IPS-18c (cell line): ENCODE results near the gene GNAS.

Experiments
- H3K4me3 ChIP-seq: 2 replicates; pipeline ENCODE4 v1.7.0; 2013; ENCODE audit warnings: low read depth, mild to moderate bottlenecking, low read length, moderate library complexity; ENCODE audit not compliant: insufficient read depth
- H3K9me3 ChIP-seq: one replicate; pipeline ENCODE4 v1.6.1; 2013; ENCODE audit warnings: mild to moderate bottlenecking, low read length, moderate library complexity; ENCODE audit not compliant: control insufficient read depth, insufficient read depth

GNAS gene

DNA sequence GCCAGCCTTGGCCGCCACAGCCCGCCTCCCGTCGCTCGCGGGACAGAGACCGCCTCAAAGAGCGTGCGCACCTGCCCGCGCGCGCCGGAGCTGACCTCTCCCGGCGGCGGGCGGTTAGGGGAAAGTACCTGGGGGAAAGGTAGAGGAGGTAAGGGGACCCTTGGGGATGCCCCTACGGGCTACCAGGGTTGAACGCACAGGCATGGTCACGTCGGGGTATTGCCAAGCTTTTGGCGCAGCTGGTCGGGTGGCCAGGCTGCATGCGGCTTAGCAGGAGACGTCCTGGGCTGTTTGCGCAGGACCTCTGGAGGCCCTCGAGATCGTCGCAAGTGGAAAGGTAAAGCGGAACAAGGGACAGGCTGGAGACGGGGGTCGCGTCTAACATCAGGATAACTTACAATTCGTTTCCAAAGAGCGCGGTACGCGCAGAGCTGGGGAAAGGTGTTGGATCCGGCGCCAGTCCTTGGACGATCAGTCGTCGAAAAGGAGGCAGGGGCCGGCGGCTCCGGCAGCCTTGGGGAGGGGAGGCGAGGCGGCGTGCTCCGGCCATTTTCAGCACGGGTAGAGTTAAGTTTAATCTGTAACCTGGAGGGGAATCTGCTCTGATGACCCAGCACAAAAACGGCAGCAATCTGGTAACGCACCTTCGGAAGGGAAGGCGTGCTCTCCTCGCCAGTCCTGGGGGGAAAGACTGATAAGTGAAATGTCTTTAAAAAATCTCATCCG, 10.8 kb upstream of the GNAS start:
- H3K4me3 ChIP-seq, result peak overlapping the region; percentile 50
- no peaks in the 10 kb centered on the region for H3K9me3 ChIP-seq

DNA sequence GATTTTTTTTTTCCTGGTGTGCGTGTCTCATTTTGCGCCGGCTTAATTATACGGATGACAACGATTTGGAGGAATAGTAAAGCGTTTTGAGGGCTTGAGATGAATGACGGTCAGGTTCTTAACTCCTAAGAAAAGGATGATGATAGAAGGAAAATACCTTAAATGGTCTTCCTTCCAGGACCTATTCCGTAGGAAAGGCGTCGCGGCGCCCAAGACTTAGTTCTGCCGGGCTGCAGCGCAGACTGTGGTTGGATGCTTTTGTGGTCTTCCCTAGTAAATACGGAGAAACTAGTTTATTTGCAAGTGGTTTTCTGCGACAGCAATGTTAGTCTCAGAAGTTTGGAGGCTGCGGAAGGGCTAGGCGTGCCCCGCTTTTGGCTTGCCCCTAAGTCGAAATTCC, 10.2 kb upstream of the GNAS start:
- H3K9me3 ChIP-seq, result no peaks in the 10 kb centered on the region
- H3K4me3 ChIP-seq, result peak overlapping the region; percentile 50

DNA sequence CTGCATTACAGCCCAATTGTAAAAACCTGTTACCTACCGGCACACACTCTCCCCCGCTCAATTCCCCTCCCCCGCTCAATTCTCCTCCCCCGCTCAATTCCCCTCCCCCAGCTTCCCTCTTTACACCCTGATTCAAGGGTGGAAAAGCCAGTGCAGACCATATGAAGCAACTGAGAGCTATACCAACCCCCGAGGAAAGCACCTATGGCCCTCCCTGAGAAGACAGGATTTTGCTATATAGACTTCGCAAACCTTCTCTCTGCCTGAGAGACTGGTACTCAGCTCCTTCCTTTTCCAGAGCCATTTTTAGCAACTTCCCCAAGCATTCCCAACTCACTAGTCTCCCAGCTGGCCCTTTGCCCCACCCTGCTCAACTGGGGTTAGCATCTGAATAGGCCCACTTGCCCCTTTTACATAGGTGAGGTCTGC, 9.4 kb upstream of the GNAS start:
- no peaks in the 10 kb centered on the region for H3K9me3 ChIP-seq
- H3K4me3 ChIP-seq, result peak overlapping the region; percentile 50

DNA sequence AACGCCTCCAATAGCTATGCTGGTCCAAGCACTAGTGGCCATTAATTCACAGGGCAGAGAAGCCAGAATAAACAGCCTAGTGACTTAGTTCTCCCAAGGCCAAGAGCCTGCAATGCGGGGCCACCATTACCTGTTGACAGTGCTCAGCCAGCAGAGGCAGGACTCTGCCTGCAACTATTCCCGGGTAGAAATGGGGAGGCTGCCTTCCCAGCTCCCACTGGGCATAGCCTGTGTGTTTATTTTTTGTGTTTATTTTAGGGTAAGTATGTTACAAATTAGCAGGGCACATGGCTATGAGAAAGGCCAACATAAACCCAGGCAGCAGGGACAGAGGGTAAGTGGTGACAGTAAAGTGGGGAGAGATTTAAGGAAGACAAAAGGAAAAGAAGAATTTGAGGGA, 6.8 kb upstream of the GNAS start:
- no peak overlapping the region for H3K4me3 ChIP-seq
- H3K9me3 ChIP-seq, result peaks cover 2% of the 10 kb centered on the region

- peaks cover 2% of the 10 kb centered on the region for H3K9me3 ChIP-seq
- no peak overlapping the region for H3K4me3 ChIP-seq
Observed at GRCh38 chr20:58847463-58847862, 5.1 kb upstream of the GNAS start.

DNA sequence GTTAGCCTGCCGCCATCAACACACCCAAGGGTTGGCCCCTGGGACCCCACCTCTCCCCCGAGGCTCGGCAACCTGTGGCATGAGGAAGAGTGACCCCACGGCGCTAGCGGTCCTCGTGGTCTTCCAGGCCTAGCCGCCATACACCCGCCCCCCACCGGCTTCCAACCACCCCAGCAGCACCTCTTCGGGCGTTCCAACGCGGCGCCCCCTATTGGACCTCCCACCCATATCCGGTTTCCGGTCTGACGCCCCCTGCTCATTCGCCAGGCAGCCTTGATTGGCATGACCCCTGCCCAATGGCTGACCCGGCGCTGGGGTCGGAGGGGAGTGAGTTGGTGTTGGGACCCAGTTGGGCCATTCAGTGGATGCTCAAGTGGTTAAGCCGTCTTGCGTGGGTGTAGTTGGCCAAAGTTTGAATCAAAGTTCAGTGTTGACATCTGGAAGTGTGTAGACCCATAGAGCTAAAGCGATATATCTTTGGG, 1.8 kb upstream of the GNAS start, which contains the start of gene GNAS-AS1:
TSS of gene GNAS-AS1 (minus strand) at position 210 of the 482 bp plus-strand sequence.
- H3K4me3 ChIP-seq, result peak within 1 kb of the TSS; percentile 69
- peaks cover 2% of the 10 kb centered on the region for H3K9me3 ChIP-seq

DNA sequence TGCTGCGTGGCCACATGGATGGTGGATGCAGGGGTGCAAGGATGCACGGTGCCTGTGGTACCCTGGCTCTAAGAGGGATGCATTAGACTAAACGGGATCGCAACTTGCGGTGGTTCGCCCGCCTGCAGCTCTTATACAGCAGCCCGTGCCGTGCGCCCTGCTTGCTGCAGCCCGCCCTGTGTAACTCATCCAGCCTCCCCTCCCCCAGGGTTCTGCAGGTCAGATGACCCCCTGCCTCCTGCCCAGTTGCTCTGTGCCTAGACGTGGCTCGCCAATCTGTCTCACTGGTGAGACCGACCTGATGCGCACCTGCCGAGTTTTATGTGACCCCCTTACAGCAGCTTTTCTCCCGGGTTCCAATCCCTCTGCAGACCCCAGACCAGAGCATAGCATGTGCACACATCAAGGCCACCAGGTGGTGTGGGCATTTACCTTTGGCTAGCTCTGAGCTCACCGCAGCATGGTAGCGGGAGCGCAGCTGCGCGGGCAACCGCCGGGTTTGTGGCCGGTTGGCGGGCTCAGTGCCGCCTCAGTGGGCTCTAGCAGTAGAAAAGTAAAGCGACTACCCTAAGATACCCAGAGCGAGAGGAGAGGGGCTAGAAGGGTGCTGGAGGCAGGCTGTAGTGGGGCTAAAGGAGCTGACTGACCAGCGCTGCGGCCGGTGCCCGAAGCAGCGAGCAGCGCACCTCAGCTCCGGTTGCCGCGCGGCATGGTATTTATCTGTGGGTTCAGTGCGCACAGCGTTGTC, 1.1 kb upstream of the GNAS start:
- Histone ChIP-seq H3K4me3 (peak overlapping the region; percentile 69), H3K9me3 (peaks cover 2% of the 10 kb centered on the region)

DNA sequence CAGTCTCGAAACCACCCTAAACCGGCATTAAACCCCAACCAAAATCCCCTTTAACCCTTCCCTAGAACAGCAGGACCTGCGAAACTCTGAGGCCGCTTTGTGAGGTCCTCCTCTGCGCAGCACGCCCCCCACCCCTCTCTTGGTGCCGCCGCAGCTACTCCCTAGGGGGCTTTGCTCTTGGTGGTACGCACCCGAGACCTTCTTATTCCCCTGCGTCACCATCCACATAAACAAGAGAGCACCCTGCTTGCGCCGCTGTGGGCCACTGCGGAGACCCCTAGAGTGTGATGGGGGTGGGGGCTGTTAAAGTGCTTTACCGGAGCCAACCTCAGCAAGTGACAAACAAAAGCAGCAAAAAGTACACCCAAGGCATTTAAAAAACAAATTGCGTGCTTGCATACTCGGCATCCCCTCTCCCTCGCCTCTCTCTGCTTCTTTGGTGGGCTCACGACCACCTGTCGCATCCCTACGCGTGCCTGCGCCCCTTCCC, 502 bp upstream of the GNAS start:
- Histone ChIP-seq H3K9me3 (peaks cover 2% of the 10 kb centered on the region), H3K4me3 (peak overlapping the region; percentile 69)

GRCh38 chr20:58853466-58853865, 950 bp downstream of the GNAS start:
- Histone ChIP-seq H3K4me3 (peak overlapping the region; percentile 1; the same call in 1 of the 2 replicates), H3K9me3 (peaks cover 2% of the 10 kb centered on the region)

DNA sequence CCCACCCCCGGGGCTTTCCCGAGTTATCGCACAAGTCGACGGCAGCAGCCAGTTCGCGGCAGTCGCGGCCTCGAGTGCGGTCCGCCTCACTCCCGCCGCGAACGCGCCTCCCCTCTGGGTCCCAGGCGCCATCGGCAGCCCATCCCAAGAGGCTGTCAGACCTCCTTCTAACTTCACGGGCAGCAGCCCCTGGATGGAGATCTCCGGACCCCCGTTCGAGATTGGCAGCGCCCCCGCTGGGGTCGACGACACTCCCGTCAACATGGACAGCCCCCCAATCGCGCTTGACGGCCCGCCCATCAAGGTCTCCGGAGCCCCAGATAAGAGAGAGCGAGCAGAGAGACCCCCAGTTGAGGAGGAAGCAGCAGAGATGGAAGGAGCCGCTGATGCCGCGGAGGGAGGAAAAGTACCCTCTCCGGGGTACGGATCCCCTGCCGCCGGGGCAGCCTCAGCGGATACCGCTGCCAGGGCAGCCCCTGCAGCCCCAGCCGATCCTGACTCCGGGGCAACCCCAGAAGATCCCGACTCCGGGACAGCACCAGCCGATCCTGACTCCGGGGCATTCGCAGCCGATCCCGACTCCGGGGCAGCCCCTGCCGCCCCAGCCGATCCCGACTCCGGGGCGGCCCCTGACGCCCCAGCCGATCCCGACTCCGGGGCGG, 1.6 kb downstream of the GNAS start:
- peak overlapping the region; percentile 16; the same call in 1 of the 2 replicates for H3K4me3 ChIP-seq
- peaks cover 2% of the 10 kb centered on the region for H3K9me3 ChIP-seq

DNA sequence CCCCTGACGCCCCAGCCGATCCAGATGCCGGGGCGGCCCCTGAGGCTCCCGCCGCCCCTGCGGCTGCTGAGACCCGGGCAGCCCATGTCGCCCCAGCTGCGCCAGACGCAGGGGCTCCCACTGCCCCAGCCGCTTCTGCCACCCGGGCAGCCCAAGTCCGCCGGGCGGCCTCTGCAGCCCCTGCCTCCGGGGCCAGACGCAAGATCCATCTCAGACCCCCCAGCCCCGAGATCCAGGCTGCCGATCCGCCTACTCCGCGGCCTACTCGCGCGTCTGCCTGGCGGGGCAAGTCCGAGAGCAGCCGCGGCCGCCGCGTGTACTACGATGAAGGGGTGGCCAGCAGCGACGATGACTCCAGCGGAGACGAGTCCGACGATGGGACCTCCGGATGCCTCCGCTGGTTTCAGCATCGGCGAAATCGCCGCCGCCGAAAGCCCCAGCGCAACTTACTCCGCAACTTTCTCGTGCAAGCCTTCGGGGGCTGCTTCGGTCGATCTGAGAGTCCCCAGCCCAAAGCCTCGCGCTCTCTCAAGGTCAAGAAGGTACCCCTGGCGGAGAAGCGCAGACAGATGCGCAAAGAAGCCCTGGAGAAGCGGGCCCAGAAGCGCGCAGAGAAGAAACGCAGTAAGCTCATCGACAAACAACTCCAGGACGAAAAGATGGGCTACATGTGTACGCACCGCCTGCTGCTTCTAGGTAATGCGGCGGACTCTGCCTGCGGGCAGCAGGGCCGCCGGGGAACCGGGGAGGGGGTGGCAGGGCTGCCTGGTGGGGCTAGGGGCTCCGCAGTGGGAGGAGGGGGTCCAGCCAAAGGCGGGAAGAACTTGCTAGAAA, 2.3 kb downstream of the GNAS start:
- H3K4me3 ChIP-seq, result peak overlapping the region; percentile 38; the same call in 1 of the 2 replicates
- H3K9me3 ChIP-seq, result peaks cover 2% of the 10 kb centered on the region

- peak overlapping the region; percentile 38 for H3K4me3 ChIP-seq
- no peaks in the 10 kb centered on the region for H3K9me3 ChIP-seq
Observed at GRCh38 chr20:58855506-58856389, 3.2 kb downstream of the GNAS start.

GRCh38 chr20:58863044-58863790, 10.7 kb downstream of the GNAS start:
- no peak overlapping the region for H3K4me3 ChIP-seq

GRCh38 chr20:58864346-58864745, 11.8 kb downstream of the GNAS start:
- Histone ChIP-seq H3K4me3 (no peak overlapping the region), H3K9me3 (peaks cover 2% of the 10 kb centered on the region)

More at GRCh38 chr20:58863044-58863790, 10.7 kb downstream of the GNAS start:
- no peaks in the 10 kb centered on the region for H3K9me3 ChIP-seq

DNA sequence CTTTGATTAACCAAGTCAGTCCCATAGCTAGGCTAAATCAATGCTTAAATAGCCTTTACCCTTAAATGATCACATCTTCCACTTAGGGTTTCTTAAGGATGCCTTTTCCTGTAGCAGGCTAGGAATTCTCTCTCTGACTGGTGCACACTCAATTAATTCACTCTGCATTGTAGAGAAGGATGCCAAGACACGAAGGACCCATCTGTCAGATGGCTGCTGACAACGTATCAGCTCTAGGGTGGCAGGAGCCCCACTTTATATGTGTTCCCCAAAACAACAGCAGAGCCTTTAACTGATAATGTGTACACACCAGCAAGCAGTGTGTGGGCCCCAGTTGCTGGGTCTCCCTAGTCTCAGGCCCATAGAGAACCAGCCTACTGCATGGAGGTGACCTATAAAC, 13.3 kb downstream of the GNAS start:
- Histone ChIP-seq H3K9me3 (peaks cover 2% of the 10 kb centered on the region), H3K4me3 (no peak overlapping the region)
